Uterus (tissue), 4 donors: ENCODE measurements around the gene NSUN3. TPM values are rescaled to one million over a fixed set of nuclear protein-coding genes. Genes with fewer than 3 reads are reported as not detected.

Experiments used
- DNase-seq, 2 donors: peaks; one replicate each; pipeline ENCODE4 v3.0.0-alpha.2; 2019 to 2020
- H3K27ac ChIP-seq, 2 donors: fragments of 200-600 bp; sonication (generic); 1 replicate in 1 of 2; 2 replicates in 1 of 2; pipeline ENCODE4 v1.5.1; 2016 to 2018
- H3K27me3 ChIP-seq, 2 donors: fragments of 200-600 bp; sonication (generic); one replicate each; pipeline ENCODE4 v1.5.1; 2018 to 2019; ENCODE audit warnings: control low read depth in 1 of 2
- H3K36me3 ChIP-seq, 2 donors: fragments of 200-600 bp; sonication (generic); one replicate each; pipeline ENCODE4 v1.5.1; 2019; ENCODE audit warnings: control low read depth in 1 of 2
- H3K4me1 ChIP-seq, 2 donors: fragments of 200-600 bp; sonication (generic); one replicate each; pipeline ENCODE4 v1.5.1; 2018 to 2019; ENCODE audit warnings: control low read depth in 1 of 2
- H3K4me3 ChIP-seq, 2 donors: fragments of 200-600 bp; sonication (generic); 1 replicate in 1 of 2; 2 replicates in 1 of 2; pipeline ENCODE4 v1.5.1; 2018 to 2019; ENCODE audit warnings: mild to moderate bottlenecking in 1 of 2
- H3K9me3 ChIP-seq, 2 donors: fragments of 200-600 bp; sonication (generic); one replicate each; pipeline ENCODE4 v1.5.1; 2019; ENCODE audit warnings: control low read depth in 1 of 2
- POLR2A ChIP-seq, 2 donors: fragments of 450-650 bp; IDR thresholded peaks; one replicate each; pipeline ENCODE4 v1.6.1; 2016; ENCODE audit warnings: antibody characterized with exemption in 2 of 2, mild to moderate bottlenecking in 1 of 2, moderate library complexity in 1 of 2
- intact Hi-C: fragments of 100-400 bp; cut with DNase I; formaldehyde crosslinking; loops from one replicate; pipeline ENCODE4 v1.15.1; 2023; ENCODE audit warnings: low total_unique reads
- total RNA-seq, 4 donors: library from RNA; depleted of rRNA in 3 of 4; stranded (reverse); fragments of >200 nt in 3 of 4; gene quantifications; one replicate each; pipeline versions ENCODE4 v1.1.0 to v1.2.4, GENCODE V29; 2014 to 2023
- TF ChIP-seq, protein P1 (sequence below), 4 experiments: fragments of 200-600 bp in 2 of 4; fragments of 450-650 bp in 2 of 4; sonication (generic) in 2 of 4; IDR thresholded peaks; one replicate each; pipeline ENCODE4 v1.5.1; 2016 to 2019; ENCODE audit warnings: antibody characterized with exemption in 4 of 4, mild to moderate bottlenecking in 2 of 4, moderate library complexity in 1 of 4
- donor health status: DM: yes; HTN: yes; CAD: no.

The NSUN3 gene
- total RNA-seq, result 10 to 100 TPM in 2 of 4 donors, 1 to 10 TPM in 2; 3.3 to 32.6 (median 11.3) TPM

DNA sequence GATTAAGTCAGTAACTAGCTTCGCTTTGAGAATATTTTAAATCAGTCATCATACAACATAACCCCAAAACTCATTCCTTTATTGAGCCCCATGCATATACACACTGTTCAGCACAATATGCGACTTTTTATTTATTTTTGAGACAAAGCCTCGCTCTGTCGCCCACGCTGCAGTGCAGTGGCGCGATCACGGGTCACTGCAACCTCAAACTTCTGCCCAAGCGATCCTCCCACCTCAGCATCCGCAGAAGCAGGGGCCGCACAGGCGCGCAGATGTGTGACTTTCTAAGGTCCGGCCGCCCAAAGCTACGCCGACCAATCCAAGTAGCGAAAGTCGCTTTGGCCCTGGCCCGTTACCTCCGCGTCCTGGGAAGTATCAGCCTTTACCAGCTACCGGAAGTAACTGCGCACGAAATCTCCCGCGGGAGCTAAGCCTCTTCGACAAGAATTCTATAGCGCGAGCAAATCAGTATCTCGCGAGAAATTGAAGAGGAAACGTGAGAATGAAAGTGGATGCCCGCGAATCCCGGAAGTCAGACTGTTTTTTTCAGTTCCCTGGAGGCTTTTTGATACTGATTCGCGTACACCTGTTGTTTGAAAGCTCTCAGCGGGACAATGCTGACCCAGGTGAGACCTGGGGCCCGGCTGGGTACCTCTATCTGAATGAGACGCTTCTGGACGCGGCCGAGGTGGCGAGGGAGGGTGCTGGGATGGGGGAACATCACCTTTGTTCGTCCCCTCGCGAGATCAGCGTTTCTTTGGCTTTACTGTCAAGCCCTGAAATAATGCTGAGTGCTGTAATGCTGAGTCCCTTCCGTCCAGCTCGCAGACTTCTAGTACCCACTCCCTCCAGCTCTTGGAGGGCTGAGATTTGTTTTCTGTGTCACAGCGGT is at the start of gene NSUN3, which contains the start of gene DHFR2:
TSS of gene NSUN3 (plus strand) at position 549 of the 892 bp plus-strand sequence. CDS start at position 615, 66 bp downstream.
TSS of gene DHFR2 (minus strand) at position 404 of the 892 bp plus-strand sequence. CDS start 1,405 bp downstream, outside the sequence.
- H3K27me3 ChIP-seq, result no peaks in the 10 kb centered on the region
- no peaks in the 10 kb centered on the region for H3K36me3 ChIP-seq
- peak within 1 kb of the TSS; percentile 93 to 96 for H3K27ac ChIP-seq
- DNase-seq, result peak; percentile 88 to 93
- no peaks in the 10 kb centered on the region for H3K9me3 ChIP-seq
- intact Hi-C loops, result no loop called here
- peaks cover 0 to 12% of the 10 kb centered on the region in 2 donors for H3K4me1 ChIP-seq
- peak within 1 kb of the TSS; percentile 67 to 69 for H3K4me3 ChIP-seq
- TF ChIP-seq POLR2A (IDR thresholded peaks at IDR 0.05), result peak; percentile 26 to 60
- TF ChIP-seq, protein P1, sequence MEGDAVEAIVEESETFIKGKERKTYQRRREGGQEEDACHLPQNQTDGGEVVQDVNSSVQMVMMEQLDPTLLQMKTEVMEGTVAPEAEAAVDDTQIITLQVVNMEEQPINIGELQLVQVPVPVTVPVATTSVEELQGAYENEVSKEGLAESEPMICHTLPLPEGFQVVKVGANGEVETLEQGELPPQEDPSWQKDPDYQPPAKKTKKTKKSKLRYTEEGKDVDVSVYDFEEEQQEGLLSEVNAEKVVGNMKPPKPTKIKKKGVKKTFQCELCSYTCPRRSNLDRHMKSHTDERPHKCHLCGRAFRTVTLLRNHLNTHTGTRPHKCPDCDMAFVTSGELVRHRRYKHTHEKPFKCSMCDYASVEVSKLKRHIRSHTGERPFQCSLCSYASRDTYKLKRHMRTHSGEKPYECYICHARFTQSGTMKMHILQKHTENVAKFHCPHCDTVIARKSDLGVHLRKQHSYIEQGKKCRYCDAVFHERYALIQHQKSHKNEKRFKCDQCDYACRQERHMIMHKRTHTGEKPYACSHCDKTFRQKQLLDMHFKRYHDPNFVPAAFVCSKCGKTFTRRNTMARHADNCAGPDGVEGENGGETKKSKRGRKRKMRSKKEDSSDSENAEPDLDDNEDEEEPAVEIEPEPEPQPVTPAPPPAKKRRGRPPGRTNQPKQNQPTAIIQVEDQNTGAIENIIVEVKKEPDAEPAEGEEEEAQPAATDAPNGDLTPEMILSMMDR (IDR thresholded peaks at IDR 0.05), result peak in 1 of 4 experiments; percentile 19

DNA sequence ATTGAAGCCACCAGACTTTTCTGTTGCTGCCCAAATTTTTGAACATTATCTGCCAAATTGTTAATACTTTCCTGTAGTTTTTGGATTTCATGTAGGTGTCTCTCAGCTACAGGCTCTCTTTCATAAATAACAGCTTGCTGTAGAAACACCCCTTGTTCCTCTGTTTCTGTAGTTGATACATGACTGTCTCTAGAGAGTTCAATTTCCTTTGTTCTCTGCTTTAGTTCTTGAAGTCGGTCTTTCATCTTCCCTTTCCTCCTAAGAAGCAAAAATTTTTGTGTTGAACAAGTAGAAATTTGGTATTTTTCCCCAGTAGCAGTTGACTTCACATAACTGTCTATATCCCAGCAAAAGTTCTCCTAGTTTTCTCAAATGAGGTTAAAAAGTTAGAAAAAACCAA is 47.8 kb upstream of the NSUN3 start:
- intact Hi-C loops, result no loop called here
- TF ChIP-seq POLR2A (IDR thresholded peaks at IDR 0.05), result no peak
- TF ChIP-seq, protein P1 (IDR thresholded peaks at IDR 0.05), result no peak
- no peaks in the 10 kb centered on the region for H3K27me3 ChIP-seq
- no peaks in the 10 kb centered on the region for H3K36me3 ChIP-seq
- H3K9me3 ChIP-seq, result no peaks in the 10 kb centered on the region
- H3K4me1 ChIP-seq, result no peaks in the 10 kb centered on the region
- no peak overlapping the region for H3K4me3 ChIP-seq
- no peak overlapping the region for H3K27ac ChIP-seq
- DNase-seq, result no peak

DNA sequence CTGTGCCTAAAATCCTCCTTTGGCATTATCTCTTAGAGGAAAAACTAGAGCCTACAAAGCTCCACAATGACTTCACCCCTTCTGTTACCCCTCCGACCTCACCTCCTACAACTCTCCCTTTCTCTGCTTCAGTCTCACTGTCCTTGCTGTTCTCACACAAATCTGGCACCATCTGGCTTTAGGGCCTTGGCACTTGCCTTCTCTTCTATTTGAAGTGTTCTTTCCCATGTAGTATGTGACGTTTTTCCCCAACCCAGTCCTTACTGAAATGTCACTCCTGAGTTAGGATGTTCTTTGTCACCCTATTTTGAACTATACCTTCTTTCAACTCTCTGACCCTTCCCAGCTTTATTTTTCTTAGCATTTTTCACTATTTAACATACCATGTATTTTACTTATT is 43.2 kb upstream of the NSUN3 start:
- no peak for DNase-seq
- H3K9me3 ChIP-seq, result no peaks in the 10 kb centered on the region

DNA sequence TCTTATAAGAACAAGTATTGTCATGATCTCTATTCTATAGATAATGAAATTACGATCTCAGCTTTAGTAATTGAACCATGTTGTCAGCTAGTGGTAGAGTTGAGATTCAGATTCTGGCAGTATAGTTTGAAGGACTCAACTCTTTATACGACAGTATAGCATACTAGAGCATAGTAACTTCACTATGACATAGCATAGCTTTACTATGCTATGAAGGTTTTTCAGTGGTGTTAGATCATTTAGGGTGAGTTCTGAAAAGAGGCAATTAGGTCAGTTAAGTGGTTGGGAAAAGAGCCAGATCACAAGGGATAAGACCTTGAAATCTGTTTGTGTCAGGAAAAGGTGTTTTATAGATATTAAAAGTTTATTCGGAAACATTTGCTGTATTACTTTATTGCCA is 42.6 kb upstream of the NSUN3 start:
- no peaks in the 10 kb centered on the region for H3K4me1 ChIP-seq
- no peaks in the 10 kb centered on the region for H3K27me3 ChIP-seq
- H3K27ac ChIP-seq, result no peak overlapping the region
- no peak for TF ChIP-seq POLR2A (IDR thresholded peaks at IDR 0.05)
- TF ChIP-seq, protein P1 (IDR thresholded peaks at IDR 0.05), result no peak
- H3K36me3 ChIP-seq, result no peaks in the 10 kb centered on the region
- no peaks in the 10 kb centered on the region for H3K9me3 ChIP-seq
- DNase-seq, result no peak
- intact Hi-C loops, result no loop called here
- no peak overlapping the region for H3K4me3 ChIP-seq

More for the DNA sequence above, 43.2 kb upstream of the NSUN3 start:
- H3K27ac ChIP-seq, result no peak overlapping the region
- intact Hi-C loops, result no loop called here
- H3K36me3 ChIP-seq, result no peaks in the 10 kb centered on the region
- no peaks in the 10 kb centered on the region for H3K4me1 ChIP-seq
- H3K27me3 ChIP-seq, result no peaks in the 10 kb centered on the region
- TF ChIP-seq, protein P1 (IDR thresholded peaks at IDR 0.05), result no peak
- TF ChIP-seq POLR2A (IDR thresholded peaks at IDR 0.05), result no peak
- H3K4me3 ChIP-seq, result no peak overlapping the region

DNA sequence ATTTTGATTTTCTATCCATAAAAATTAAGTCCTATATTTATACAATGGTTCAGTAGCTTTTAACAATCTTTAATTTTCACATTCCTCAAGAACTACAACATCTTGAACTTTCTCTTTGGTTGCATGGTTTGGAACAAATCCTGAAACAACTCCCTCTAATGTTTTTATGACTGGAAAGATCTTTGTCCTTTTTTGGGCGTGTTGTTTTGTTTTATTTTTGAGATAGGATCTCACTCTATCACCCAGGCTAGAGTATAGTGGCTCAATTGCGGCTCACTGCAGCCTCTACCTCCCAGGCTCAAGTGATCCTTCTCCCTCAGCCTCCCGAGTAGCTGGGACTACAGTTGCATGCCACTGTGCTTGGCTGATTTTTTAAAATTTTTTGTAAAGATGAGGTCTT is 38.5 kb upstream of the NSUN3 start:
- peak overlapping the region; percentile 22 to 66 for H3K27ac ChIP-seq

More for the DNA sequence above, 38.5 kb upstream of the NSUN3 start:
- no peaks in the 10 kb centered on the region for H3K4me1 ChIP-seq
- intact Hi-C loops, result no loop called here
- H3K36me3 ChIP-seq, result no peaks in the 10 kb centered on the region
- no peak for DNase-seq
- no peaks in the 10 kb centered on the region for H3K9me3 ChIP-seq
- no peak overlapping the region for H3K4me3 ChIP-seq
- no peaks in the 10 kb centered on the region for H3K27me3 ChIP-seq
- TF ChIP-seq POLR2A (IDR thresholded peaks at IDR 0.05), result no peak
- TF ChIP-seq, protein P1 (IDR thresholded peaks at IDR 0.05), result no peak
